Measurements from ENCODE around the gene OR56A4.

Gene OR56A4

GRCh38 chr11:6006846-6007245 is at the start of gene OR56A4:
OR56A4 (minus strand) TSS chr11:6006946; CDS start chr11:6002992, 3,954 bp downstream.
- no peak for TF ChIP-seq FOXA1 (IDR thresholded peaks at IDR 0.05)
- ChIA-PET CTCF (no interaction called here), POLR2A (no interaction called here)
- no peak for DNase-seq (ENCODE audit: extremely low spot score)

DNA sequence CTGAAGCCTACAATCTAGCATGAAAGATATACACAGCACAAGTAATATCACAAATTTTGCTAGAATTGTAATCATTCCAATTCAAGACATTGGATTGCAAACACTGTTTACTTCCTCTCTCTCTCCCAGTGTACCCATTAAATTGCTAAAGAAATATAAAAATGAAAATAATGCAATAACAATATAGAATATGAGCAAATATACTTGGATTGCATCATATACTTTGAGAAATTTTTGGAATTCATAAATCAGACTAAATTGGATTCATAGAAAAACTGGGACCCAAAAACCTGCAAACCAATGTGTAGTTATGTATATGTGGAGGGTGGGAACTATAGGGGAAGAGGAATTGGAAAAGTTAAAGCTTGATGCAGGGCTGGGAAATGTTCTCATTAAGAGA is 48.8 kb upstream of the OR56A4 start:
- CTCF ChIA-PET, result no interaction called here

GRCh38 chr11:6052374-6052773 is 45.6 kb upstream of the OR56A4 start:
- ChIA-PET POLR2A (no interaction called here), CTCF (no interaction called here)
- DNase-seq (ENCODE audit: extremely low spot score), result no peak
- TF ChIP-seq SP1 (IDR thresholded peaks at IDR 0.05) (no peak), ELF4 (IDR thresholded peaks at IDR 0.05) (no peak), FOXA1 (IDR thresholded peaks at IDR 0.05) (no peak), FOXM1 (IDR thresholded peaks at IDR 0.05; ENCODE audit: borderline replicate concordance) (no peak), L3MBTL2 (conservative IDR thresholded peaks at IDR 0.05) (no peak), BHLHE40 (IDR thresholded peaks at IDR 0.05; ENCODE audit: borderline replicate concordance) (no peak), CTBP1 (IDR thresholded peaks at IDR 0.05; ENCODE audit: borderline replicate concordance) (no peak), ARNT (IDR thresholded peaks at IDR 0.05) (no peak), HDGF (IDR thresholded peaks at IDR 0.05; ENCODE audit: borderline replicate concordance) (no peak), SUZ12 (IDR thresholded peaks at IDR 0.05) (no peak), TARDBP (IDR thresholded peaks at IDR 0.05) (no peak), ZNF384 (IDR thresholded peaks at IDR 0.05) (no peak), LEF1 (IDR thresholded peaks at IDR 0.05; ENCODE audit: borderline replicate concordance) (no peak)
- TF ChIP-seq, protein P1, sequence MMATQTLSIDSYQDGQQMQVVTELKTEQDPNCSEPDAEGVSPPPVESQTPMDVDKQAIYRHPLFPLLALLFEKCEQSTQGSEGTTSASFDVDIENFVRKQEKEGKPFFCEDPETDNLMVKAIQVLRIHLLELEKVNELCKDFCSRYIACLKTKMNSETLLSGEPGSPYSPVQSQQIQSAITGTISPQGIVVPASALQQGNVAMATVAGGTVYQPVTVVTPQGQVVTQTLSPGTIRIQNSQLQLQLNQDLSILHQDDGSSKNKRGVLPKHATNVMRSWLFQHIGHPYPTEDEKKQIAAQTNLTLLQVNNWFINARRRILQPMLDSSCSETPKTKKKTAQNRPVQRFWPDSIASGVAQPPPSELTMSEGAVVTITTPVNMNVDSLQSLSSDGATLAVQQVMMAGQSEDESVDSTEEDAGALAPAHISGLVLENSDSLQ (IDR thresholded peaks at IDR 0.05), result no peak

More for the DNA sequence above, 48.8 kb upstream of the OR56A4 start:
- POLR2A ChIA-PET, result no interaction called here
- TF ChIP-seq L3MBTL2 (conservative IDR thresholded peaks at IDR 0.05), result no peak
- TF ChIP-seq, protein P1 (IDR thresholded peaks at IDR 0.05), result no peak
- DNase-seq (ENCODE audit: extremely low spot score), result no peak

- CTCF ChIA-PET, result no interaction called here
- POLR2A ChIA-PET, result no interaction called here
- DNase-seq (ENCODE audit: extremely low spot score), result no peak
- TF ChIP-seq FOXA1 (IDR thresholded peaks at IDR 0.05) (no peak), NFRKB (IDR thresholded peaks at IDR 0.05) (no peak), SUZ12 (IDR thresholded peaks at IDR 0.05) (no peak), LEF1 (IDR thresholded peaks at IDR 0.05; ENCODE audit: borderline replicate concordance) (no peak), ZNF384 (IDR thresholded peaks at IDR 0.05) (no peak), ARNT (IDR thresholded peaks at IDR 0.05) (no peak), FOXM1 (IDR thresholded peaks at IDR 0.05; ENCODE audit: borderline replicate concordance) (no peak), CTBP1 (IDR thresholded peaks at IDR 0.05; ENCODE audit: borderline replicate concordance) (no peak), ELF4 (IDR thresholded peaks at IDR 0.05) (no peak), SP1 (IDR thresholded peaks at IDR 0.05) (no peak), FOXK2 (IDR thresholded peaks at IDR 0.05) (no peak), BHLHE40 (IDR thresholded peaks at IDR 0.05; ENCODE audit: borderline replicate concordance) (no peak)
These were observed 34.1 kb upstream of the OR56A4 start for GRCh38 chr11:6040874-6041273.

- no peak for TF ChIP-seq ZNF384 (IDR thresholded peaks at IDR 0.05)
- CTCF ChIA-PET, result no interaction called here
- POLR2A ChIA-PET, result no interaction called here
- DNase-seq (ENCODE audit: extremely low spot score), result no peak
These were observed 24.1 kb upstream of the OR56A4 start, which contains the start of gene OR56A1 for GRCh38 chr11:6030708-6031405. OR56A1 (minus strand) TSS chr11:6030758; CDS start chr11:6027692, 3,066 bp downstream.

- POLR2A ChIA-PET, result no interaction called here
- TF ChIP-seq BHLHE40 (IDR thresholded peaks at IDR 0.05; ENCODE audit: borderline replicate concordance), result no peak
- TF ChIP-seq ARNT (IDR thresholded peaks at IDR 0.05), result no peak
- no peak for TF ChIP-seq FOXK2 (IDR thresholded peaks at IDR 0.05)
- TF ChIP-seq FOXA1 (IDR thresholded peaks at IDR 0.05), result no peak
- no peak for TF ChIP-seq HDGF (IDR thresholded peaks at IDR 0.05; ENCODE audit: borderline replicate concordance)
- TF ChIP-seq ZNF384 (IDR thresholded peaks at IDR 0.05), result no peak
- no peak for TF ChIP-seq ELF4 (IDR thresholded peaks at IDR 0.05)
- TF ChIP-seq TARDBP (IDR thresholded peaks at IDR 0.05), result no peak
- no peak for TF ChIP-seq SUZ12 (IDR thresholded peaks at IDR 0.05)
- TF ChIP-seq, protein P1 (IDR thresholded peaks at IDR 0.05), result no peak
- TF ChIP-seq SP1 (IDR thresholded peaks at IDR 0.05), result no peak
- no peak for TF ChIP-seq LEF1 (IDR thresholded peaks at IDR 0.05; ENCODE audit: borderline replicate concordance)
- TF ChIP-seq FOXM1 (IDR thresholded peaks at IDR 0.05; ENCODE audit: borderline replicate concordance), result no peak
- TF ChIP-seq NFRKB (IDR thresholded peaks at IDR 0.05), result no peak
- no peak for TF ChIP-seq L3MBTL2 (conservative IDR thresholded peaks at IDR 0.05)
- TF ChIP-seq CTBP1 (IDR thresholded peaks at IDR 0.05; ENCODE audit: borderline replicate concordance), result no peak
- CTCF ChIA-PET, result no interaction called here
- no peak for DNase-seq (ENCODE audit: extremely low spot score)
These were observed 20.8 kb upstream of the OR56A4 start for GRCh38 chr11:6027501-6027900.

GRCh38 chr11:6025056-6025455 is 18.3 kb upstream of the OR56A4 start:
- CTCF ChIA-PET, result interaction anchor here (1.7 kb wide), 1 partner anchor 329 kb away, joined by 6 read pairs; no protein-coding TSS in a partner anchor
- DNase-seq (ENCODE audit: extremely low spot score), result no peak
- POLR2A ChIA-PET, result no interaction called here
- no peak for TF ChIP-seq ELF4 (IDR thresholded peaks at IDR 0.05)
